Endothelial cell (in vitro differentiated cells): Measurements from ENCODE around the gene PPP1R13L. TPM values are rescaled to one million over a fixed set of nuclear protein-coding genes. Genes with fewer than 3 reads are reported as not detected.

ENCODE experiments used
- DNase-seq: peaks from one replicate; pipeline ENCODE4 v3.0.0; 2021; ENCODE audit warnings: low spot score
- H3K27ac Mint-ChIP-seq: one replicate; pipeline ENCODE4 v1.8.0; 2021; ENCODE audit warnings: mixed read lengths, inconsistent platforms; ENCODE audit not compliant: unreplicated experiment
- H3K27me3 Mint-ChIP-seq: one replicate; pipeline ENCODE4 v1.8.0; 2021; ENCODE audit warnings: mild to moderate bottlenecking, moderate library complexity, mixed read lengths, inconsistent platforms; ENCODE audit not compliant: unreplicated experiment
- H3K36me3 Mint-ChIP-seq: one replicate; pipeline ENCODE4 v1.8.0; 2021; ENCODE audit warnings: mild to moderate bottlenecking, low read depth, mixed read lengths, inconsistent platforms; ENCODE audit not compliant: unreplicated experiment
- H3K4me1 Mint-ChIP-seq: one replicate; pipeline ENCODE4 v1.8.0; 2021; ENCODE audit warnings: mild to moderate bottlenecking, mixed read lengths, inconsistent platforms; ENCODE audit not compliant: unreplicated experiment
- H3K4me3 Mint-ChIP-seq: one replicate; pipeline ENCODE4 v1.8.0; 2021; ENCODE audit warnings: mild to moderate bottlenecking, mixed read lengths, inconsistent platforms; ENCODE audit not compliant: unreplicated experiment
- H3K9me3 Mint-ChIP-seq: one replicate; pipeline ENCODE4 v1.8.0; 2021; ENCODE audit warnings: mixed read lengths, inconsistent platforms; ENCODE audit not compliant: unreplicated experiment
- CTCF ChIP-seq: fragments of 200-600 bp; sonication (generic); IDR thresholded peaks from one replicate; pipeline ENCODE4 v1.5.0; 2021; ENCODE audit warnings: antibody characterized with exemption; ENCODE audit not compliant: unreplicated experiment
- total RNA-seq: library from RNA; stranded (reverse); fragmentation: NEBNext Ultra II Directional; extraction: Animal tissue kit (Norgen Biotek cat#: 25700); gene quantifications from one replicate; pipeline ENCODE4 v1.2.1, GENCODE V29; 2021; ENCODE audit not compliant: unreplicated experiment

The PPP1R13L gene
- total RNA-seq, 1 donor from 2014 or later = 13.2 TPM

- H3K4me1 Mint-ChIP-seq = no peaks in the 10 kb centered on the region
- TF ChIP-seq CTCF = no peak
- no peaks in the 10 kb centered on the region for H3K9me3 Mint-ChIP-seq
- H3K36me3 Mint-ChIP-seq = no peaks in the 10 kb centered on the region
- peaks cover 6% of the 10 kb centered on the region for H3K27me3 Mint-ChIP-seq
- H3K27ac Mint-ChIP-seq = no peak overlapping the region
- no peak for DNase-seq
- H3K4me3 Mint-ChIP-seq = no peak overlapping the region
Observed at GRCh38 chr19:45380107-45380506, 24.8 kb downstream of the PPP1R13L start.

GRCh38 chr19:45376045-45376724 lies 28.7 kb downstream of the PPP1R13L start:
- no peaks in the 10 kb centered on the region for H3K9me3 Mint-ChIP-seq
- H3K4me3 Mint-ChIP-seq = no peak overlapping the region
- no peak overlapping the region for H3K27ac Mint-ChIP-seq
- no peaks in the 10 kb centered on the region for H3K36me3 Mint-ChIP-seq
- no peaks in the 10 kb centered on the region for H3K27me3 Mint-ChIP-seq
- DNase-seq = no peak
- TF ChIP-seq CTCF = no peak
- H3K4me1 Mint-ChIP-seq = no peaks in the 10 kb centered on the region

- Mint-ChIP-seq H3K36me3 (no peaks in the 10 kb centered on the region), H3K27ac (peak within 1 kb of the TSS; percentile 94), H3K9me3 (no peaks in the 10 kb centered on the region), H3K4me3 (peak within 1 kb of the TSS; percentile 91), H3K4me1 (no peaks in the 10 kb centered on the region), H3K27me3 (peaks cover 3% of the 10 kb centered on the region)
- peak; percentile 100 for DNase-seq
- TF ChIP-seq CTCF = no peak
Observed at GRCh38 chr19:45370410-45371204, 34.3 kb downstream of the PPP1R13L start, which contains the start of gene ERCC2. TSS of gene ERCC2 (minus strand) at chr19:45370573. CDS start at chr19:45370540, 33 bp downstream.

- H3K36me3 Mint-ChIP-seq = no peaks in the 10 kb centered on the region
- H3K27me3 Mint-ChIP-seq = peaks cover 3% of the 10 kb centered on the region
- H3K4me3 Mint-ChIP-seq = peak overlapping the region; percentile 34
- TF ChIP-seq CTCF = no peak
- H3K4me1 Mint-ChIP-seq = no peaks in the 10 kb centered on the region
- DNase-seq = no peak
- no peaks in the 10 kb centered on the region for H3K9me3 Mint-ChIP-seq
- no peak overlapping the region for H3K27ac Mint-ChIP-seq
Observed at GRCh38 chr19:45368737-45369340, 36.0 kb downstream of the PPP1R13L start.
